Heart left ventricle (tissue), 16 donors: ENCODE data around the gene KLHL42. TPM values are rescaled to one million over a fixed set of nuclear protein-coding genes. Genes with fewer than 3 reads are reported as not detected.

ENCODE experiments used
- ATAC-seq, 4 donors: fragments of 200-7000 bp; cut with Tn5 transposase; one replicate each; pipeline ENCODE4 v1.9.1; 2020 to 2022; ENCODE audit warnings: moderate library complexity in 4 of 4, mild to moderate bottlenecking in 3 of 4, moderate number of reproducible peaks in 1 of 4
- DNase-seq, 5 donors: peaks; one replicate each; pipeline ENCODE4 v3.0.0-alpha.2; 2020
- H3K27ac ChIP-seq, 12 donors: fragments of 200-600 bp; sonication (generic) in 4 of 12; one replicate each; pipeline versions ENCODE4 v1.5.0 to v1.8.0; 2016 to 2022; ENCODE audit warnings: mild to moderate bottlenecking in 2 of 12
- H3K27me3 ChIP-seq, 9 donors: fragments of 200-600 bp; sonication (generic) in 2 of 9; one replicate each; pipeline versions ENCODE4 v1.5.1 to v1.8.0; 2016 to 2022; ENCODE audit warnings: mild to moderate bottlenecking in 3 of 9
- H3K36me3 ChIP-seq, 9 donors: fragments of 200-600 bp; sonication (generic) in 2 of 9; one replicate each; pipeline versions ENCODE4 v1.5.0 to v1.8.0; 2018 to 2022; ENCODE audit warnings: mild to moderate bottlenecking in 2 of 9
- H3K4me1 ChIP-seq, 12 donors: fragments of 200-600 bp; sonication (generic) in 4 of 12; one replicate each; pipeline versions ENCODE4 v1.5.0 to v1.8.0; 2016 to 2022; ENCODE audit warnings: mild to moderate bottlenecking in 3 of 12
- H3K4me3 ChIP-seq, 12 donors: fragments of 200-600 bp; sonication (generic) in 4 of 12; one replicate each; pipeline versions ENCODE4 v1.5.0 to v1.8.0; 2017 to 2022; ENCODE audit warnings: mild to moderate bottlenecking in 9 of 12, moderate library complexity in 4 of 12
- H3K9me3 ChIP-seq, 12 donors: fragments of 200-600 bp; sonication (generic) in 4 of 12; one replicate each; pipeline versions ENCODE4 v1.5.0 to v1.8.0; 2016 to 2022; ENCODE audit warnings: mild to moderate bottlenecking in 1 of 12
- CTCF ChIP-seq, 12 donors: fragments of 200-600 bp; sonication (generic) in 4 of 12; IDR thresholded peaks; one replicate each; pipeline versions ENCODE4 v1.5.0 to v1.8.0; 2018 to 2022; ENCODE audit warnings: antibody characterized with exemption in 12 of 12, mild to moderate bottlenecking in 5 of 12
- POLR2A ChIP-seq, 2 donors: fragments of 450-650 bp; IDR thresholded peaks; one replicate each; pipeline ENCODE4 v1.6.1; 2017; ENCODE audit warnings: antibody characterized with exemption in 2 of 2, mild to moderate bottlenecking in 2 of 2, moderate library complexity in 2 of 2
- intact Hi-C, 10 donors: fragments of 100-400 bp; cut with DNase I; formaldehyde crosslinking; loops; one replicate each; pipeline versions ENCODE4 v1.11.1 to v1.14.2; 2022
- polyA plus RNA-seq, 2 donors: library from polyadenylated mRNA; stranded (reverse); fragments of 200-250 nt; gene quantifications; one replicate each; pipeline ENCODE4 v1.2.3, GENCODE V29; 2013
- total RNA-seq, 9 donors: library from RNA; depleted of rRNA in 2 of 9; stranded (reverse); fragments of >200 nt in 2 of 9; fragmentation: NEBNext Ultra II Directional in 3 of 9; extraction: Animal tissue kit (Norgen Biotek cat#: 25700) in 3 of 9; gene quantifications; one replicate each; pipeline versions ENCODE4 v1.1.0 to v1.2.4, GENCODE V29; 2016 to 2023
- donor health status: ischemic (EF 13 %, LVEDD 7.1; RV severe dilation, severe dysfunction).
- donor health status: healthy with polysubstance abuse.
- donor health status: DM: no; HTN: yes; CAD: no.
- donor health status: DM: no; HTN: no; CAD: no.
- donor health status: ischemic (EF 25% LVEDD 6.9; RV normal size, moderate dysfunction).
- donor health status: ischemic (EF 25% LVEDD 5.7; RV mildly dilated, moderate dysfunction).
- donor health status: healthy.
- donor health status: DM: yes; HTN: yes; CAD: no.
- donor health status: ischemic (EF 35%, LVEDD 5.7; RV mildly dilated, moderate dysfunction).
- donor health status: nonischemic (EF 11% LVEDD 7.7; RV severe dilation, severe dysfunction).
- donor health status: DM: yes; HTN: yes; CAD: no.
- donor health status: PGD.
- donor health status: ischemic (EF 29% LVEDD 5.4; RV normal size, mild dysfunction).
- donor health status: nonischemic (EF 23%, LVEDD 6.1; RV moderate dilation, normal function).

The KLHL42 gene
- total and polyA plus RNA-seq, 11 donors = 3.2 to 11.4 (median 5.9) TPM

- Histone ChIP-seq H3K27me3 (no peaks in the 10 kb centered on the region), H3K4me1 (no peaks in the 10 kb centered on the region), H3K4me3 (no peak overlapping the region), H3K9me3 (peaks cover 0 to 24% (median 3%) of the 10 kb centered on the region in 12 donors), H3K36me3 (no peaks in the 10 kb centered on the region), H3K27ac (no peak overlapping the region)
- ATAC-seq = no peak
- no peak for DNase-seq
- no peak for TF ChIP-seq POLR2A (IDR thresholded peaks at IDR 0.05)
- intact Hi-C loops = no loop called here
These were observed 71.3 kb downstream of the KLHL42 start for GRCh38 chr12:27851311-27851710.

GRCh38 chr12:27852117-27852516, 72.1 kb downstream of the KLHL42 start:
- H3K4me3 ChIP-seq = no peak overlapping the region
- intact Hi-C loops = no loop called here
- no peaks in the 10 kb centered on the region for H3K4me1 ChIP-seq
- TF ChIP-seq POLR2A (IDR thresholded peaks at IDR 0.05) (no peak), CTCF (IDR thresholded peaks at IDR 0.05) (no peak)
- peaks cover 0 to 20% (median 3%) of the 10 kb centered on the region in 12 donors for H3K9me3 ChIP-seq
- H3K36me3 ChIP-seq = no peaks in the 10 kb centered on the region
- H3K27me3 ChIP-seq = no peaks in the 10 kb centered on the region
- DNase-seq (no peak), ATAC-seq (no peak)
- no peak overlapping the region for H3K27ac ChIP-seq

Other genes with a start within 250 kb of the KLHL42 start
- gene REP15, start 83.8 kb upstream of the KLHL42 start, total RNA-seq = 1 to 10 TPM; 3.7 to 7.9 (median 5.0) TPM
- gene REP15, start 83.8 kb upstream of the KLHL42 start, polyA plus RNA-seq = 1 to 10 TPM; 4.4 to 5.2 TPM
- 10 to 100 TPM; 45.7 to 94.1 (median 59.6) TPM for gene MRPS35, start 69.4 kb upstream of the KLHL42 start, total RNA-seq
- gene MRPS35, start 69.4 kb upstream of the KLHL42 start, polyA plus RNA-seq = 10 to 100 TPM; 39.8 to 67.7 TPM
- not detected for gene MANSC4, start within 50 bp of the KLHL42 start, total RNA-seq
- not detected for gene MANSC4, start within 50 bp of the KLHL42 start, polyA plus RNA-seq
- gene PTHLH, start 192.5 kb downstream of the KLHL42 start, total RNA-seq = 1 to 10 TPM in 5 of 9 donors, under 1 TPM in 4; 0.25 to 3.7 (median 1.1) TPM
- gene PTHLH, start 192.5 kb downstream of the KLHL42 start, polyA plus RNA-seq = 1 to 10 TPM in 1 of 2 donors, under 1 TPM in 1; 0.53 to 1.4 TPM